ENCODE measurements around the gene CITED1.

The CITED1 gene

GRCh38 chrX:72269671-72270251 is 36.0 kb downstream of the CITED1 start:
- DNase-seq = no peak

GRCh38 chrX:72268597-72269365 is 36.9 kb downstream of the CITED1 start:
- DNase-seq = no peak

- DNase-seq = no peak
Observed at GRCh38 chrX:72265263-72265662, 40.5 kb downstream of the CITED1 start.

- DNase-seq = no peak
Observed at GRCh38 chrX:72262077-72262476, 43.6 kb downstream of the CITED1 start.

GRCh38 chrX:72260448-72260847 is 45.3 kb downstream of the CITED1 start:
- DNase-seq = no peak

GRCh38 chrX:72258174-72258573 is 47.5 kb downstream of the CITED1 start:
- DNase-seq = no peak

GRCh38 chrX:72255864-72256263 is 49.9 kb downstream of the CITED1 start:
- DNase-seq = no peak

GRCh38 chrX:72255445-72255844 is 50.3 kb downstream of the CITED1 start:
- DNase-seq = peak; percentile 88

- DNase-seq = peak; percentile 28
Observed at GRCh38 chrX:72254816-72255215, 50.9 kb downstream of the CITED1 start.

- no peak for DNase-seq
Observed at GRCh38 chrX:72253686-72254085, 52.0 kb downstream of the CITED1 start.
